Loucy (cell line): ENCODE results near the gene ITPKA.

Experiments
- H2AFZ ChIP-seq: fragments of 200-600 bp; sonication (generic); 2 replicates; pipeline ENCODE4 v1.6.0; 2016; ENCODE audit warnings: antibody characterized with exemption, mild to moderate bottlenecking, low read length, moderate library complexity
- H3F3A ChIP-seq: fragments of 200-600 bp; 2 replicates; pipeline ENCODE4 v1.6.0; 2016; ENCODE audit warnings: antibody characterized with exemption, low read depth, mild to moderate bottlenecking
- H3K27me3 ChIP-seq: fragments of 200-600 bp; sonication (generic); 2 replicates; pipeline ENCODE4 v1.6.1; 2014; ENCODE audit warnings: low read length, mild to moderate bottlenecking; ENCODE audit not compliant: insufficient read depth, poor library complexity, severe bottlenecking
- H3K36me3 ChIP-seq: fragments of 200-600 bp; sonication (generic); 2 replicates; pipeline ENCODE4 v1.6.1; 2016; ENCODE audit warnings: low read length; ENCODE audit not compliant: insufficient read depth
- H3K4me1 ChIP-seq: fragments of 200-600 bp; sonication (generic); 2 replicates; pipeline ENCODE4 v1.5.1; 2014; ENCODE audit warnings: low read length, mild to moderate bottlenecking; ENCODE audit not compliant: insufficient read depth, poor library complexity, severe bottlenecking
- H3K4me2 ChIP-seq: fragments of 200-600 bp; sonication (generic); 2 replicates; pipeline ENCODE4 v1.6.0; 2014; ENCODE audit warnings: antibody characterized with exemption, low read length, low read depth, mild to moderate bottlenecking; ENCODE audit not compliant: poor library complexity, severe bottlenecking
- H3K4me3 ChIP-seq: fragments of 200-600 bp; sonication (generic); 2 replicates; pipeline ENCODE4 v1.5.1; 2014; ENCODE audit warnings: low read length, mild to moderate bottlenecking, mixed read lengths; ENCODE audit not compliant: poor library complexity, severe bottlenecking
- H3K79me2 ChIP-seq: fragments of 200-600 bp; sonication (generic); 2 replicates; pipeline ENCODE4 v1.6.1; 2014; ENCODE audit warnings: low read length; ENCODE audit not compliant: insufficient read depth
- H3K9ac ChIP-seq: fragments of 200-600 bp; sonication (generic); 2 replicates; pipeline ENCODE4 v1.6.0; 2014; ENCODE audit warnings: mild to moderate bottlenecking, low read depth, low read length, moderate library complexity; ENCODE audit not compliant: poor library complexity, severe bottlenecking
- H3K9me2 ChIP-seq: fragments of 200-600 bp; sonication (generic); replicated peaks from 2 replicates; pipeline ENCODE4 v1.6.1; 2016; ENCODE audit warnings: low read depth, low read length, mixed read lengths
- H3K9me3 ChIP-seq: fragments of 200-600 bp; sonication (generic); 2 replicates; pipeline ENCODE4 v1.6.1; 2014; ENCODE audit warnings: mild to moderate bottlenecking, antibody characterized with exemption, low read length, low read depth; ENCODE audit not compliant: insufficient read depth
- H4K20me1 ChIP-seq: fragments of 200-600 bp; sonication (generic); 2 replicates; pipeline ENCODE4 v1.6.0; 2014; ENCODE audit warnings: antibody characterized with exemption, low read length, mild to moderate bottlenecking; ENCODE audit not compliant: insufficient read depth, poor library complexity, severe bottlenecking
- CTCF ChIP-seq: fragments of 200-600 bp; sonication (generic); conservative IDR thresholded peaks from 2 replicates; pipeline ENCODE4 v1.5.1; 2014; ENCODE audit warnings: mild to moderate bottlenecking, antibody characterized with exemption, low read length
- EZH2phosphoT487 ChIP-seq: fragments of 200-600 bp; IDR thresholded peaks from 2 replicates; pipeline ENCODE4 v1.6.1; 2018; ENCODE audit warnings: antibody characterized with exemption, mild to moderate bottlenecking, moderate library complexity, borderline replicate concordance

Gene ITPKA

DNA sequence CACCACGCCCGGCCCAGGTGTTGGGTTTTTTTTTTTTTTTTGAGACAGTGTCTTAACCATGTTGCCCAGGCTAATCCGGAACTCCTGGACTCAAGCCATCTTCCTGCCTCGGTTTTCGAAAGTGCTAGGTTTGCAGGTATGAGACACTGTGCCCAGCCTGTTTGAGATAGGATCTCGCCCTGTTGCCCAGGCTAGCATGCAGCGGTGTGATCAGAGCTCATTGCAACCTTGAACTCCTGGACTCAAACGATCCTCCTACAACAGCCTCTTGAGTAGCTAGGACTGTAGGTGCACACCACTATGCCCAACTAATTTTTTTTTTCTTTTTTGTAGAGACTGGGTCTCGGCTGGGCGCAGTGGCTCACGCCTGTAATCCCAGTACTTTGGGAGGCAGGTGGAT is 20.3 kb upstream of the ITPKA start:
- H3K27me3 ChIP-seq = no peaks in the 10 kb centered on the region
- no peaks in the 10 kb centered on the region for H3F3A ChIP-seq
- H3K79me2 ChIP-seq = no peaks in the 10 kb centered on the region
- no peaks in the 10 kb centered on the region for H3K9me2 ChIP-seq
- no peak overlapping the region for H2AFZ ChIP-seq
- no peak overlapping the region for H3K4me3 ChIP-seq
- H3K4me2 ChIP-seq = no peak overlapping the region
- no peaks in the 10 kb centered on the region for H4K20me1 ChIP-seq
- peaks cover 5% of the 10 kb centered on the region for H3K4me1 ChIP-seq
- TF ChIP-seq CTCF = no peak
- TF ChIP-seq EZH2phosphoT487 = no peak
- H3K9me3 ChIP-seq = no peaks in the 10 kb centered on the region
- H3K9ac ChIP-seq = no peak overlapping the region
- peaks cover 80% of the 10 kb centered on the region for H3K36me3 ChIP-seq

- Histone ChIP-seq H3K4me2 (no peak overlapping the region), H4K20me1 (no peaks in the 10 kb centered on the region), H3K4me3 (no peak overlapping the region), H3K9me3 (no peaks in the 10 kb centered on the region), H3K36me3 (peaks cover 81% of the 10 kb centered on the region), H3K9me2 (no peaks in the 10 kb centered on the region), H3F3A (no peaks in the 10 kb centered on the region), H2AFZ (no peak overlapping the region), H3K27me3 (no peaks in the 10 kb centered on the region), H3K79me2 (no peaks in the 10 kb centered on the region), H3K9ac (no peak overlapping the region), H3K4me1 (peaks cover 5% of the 10 kb centered on the region)
- TF ChIP-seq CTCF (no peak), EZH2phosphoT487 (no peak)
Measured at GRCh38 chr15:41474436-41474835, 19.2 kb upstream of the ITPKA start.

GRCh38 chr15:41474941-41475340 is 18.7 kb upstream of the ITPKA start:
- Histone ChIP-seq H3K27me3 (no peaks in the 10 kb centered on the region), H3K9me3 (no peaks in the 10 kb centered on the region), H3K36me3 (peaks cover 81% of the 10 kb centered on the region), H4K20me1 (no peaks in the 10 kb centered on the region), H3F3A (no peaks in the 10 kb centered on the region), H3K4me2 (no peak overlapping the region), H3K4me1 (peaks cover 5% of the 10 kb centered on the region), H3K4me3 (no peak overlapping the region), H3K9ac (no peak overlapping the region), H3K79me2 (no peaks in the 10 kb centered on the region), H3K9me2 (no peaks in the 10 kb centered on the region), H2AFZ (no peak overlapping the region)
- TF ChIP-seq CTCF = no peak
